B cell (primary cell): ENCODE measurements around the gene THEM5. TPM values are rescaled to one million over a fixed set of nuclear protein-coding genes. Genes with fewer than 3 reads are reported as not detected.

Experiments used
- ATAC-seq: fragments of 200-7000 bp; cut with Tn5 transposase; one replicate; pipeline ENCODE4 v1.10.0; 2021; ENCODE audit warnings: low read depth, mild to moderate bottlenecking, moderate number of reproducible peaks, moderate library complexity
- CTCF ChIA-PET: fragments of 350-600 bp; sonication (Branson Sonifier 250); formaldehyde crosslinking; loops from one replicate; lab custom pipeline; 2021; ENCODE audit warnings: antibody characterized with exemption, inconsistent platforms; lab: Charles Lee
- POLR2A ChIA-PET: fragments of 350-600 bp; sonication (Branson Sonifier 250); formaldehyde crosslinking; loops from one replicate; lab custom pipeline; 2021; ENCODE audit warnings: antibody characterized with exemption; lab: Charles Lee
- DNase-seq: peaks from one replicate; pipeline ENCODE4 v3.0.0; 2013
- H2AFZ ChIP-seq: 2 replicates; pipeline ENCODE4 v1.6.1; 2012; ENCODE audit warnings: mild to moderate bottlenecking, low read depth, low read length; ENCODE audit not compliant: insufficient read depth, poor library complexity, severe bottlenecking
- H3K27ac ChIP-seq, 2 donors: 1 replicate in 1 of 2; 2 replicates in 1 of 2; pipeline ENCODE4 v1.5.1; 2012 to 2013; ENCODE audit warnings: low read length in 2 of 2, mild to moderate bottlenecking in 2 of 2, moderate library complexity in 1 of 2
- H3K27me3 ChIP-seq, 4 experiments: fragments of 200-600 bp in 1 of 4; sonication (generic) in 1 of 4; replicated peaks in 1 of 4; 1 replicate in 2 of 4; 2 replicates in 2 of 4; pipeline versions ENCODE4 v1.6.1 to v1.7.0; 2013 to 2016; ENCODE audit warnings: low read length in 3 of 4, mild to moderate bottlenecking in 2 of 4, mixed read lengths in 1 of 4, moderate library complexity in 1 of 4; ENCODE audit not compliant: insufficient read depth in 4 of 4, control insufficient read depth in 3 of 4; ENCODE audit errors: control extremely low read depth in 1 of 4
- H3K36me3 ChIP-seq, 2 experiments: replicated peaks in 1 of 2; 1 replicate in 1 of 2; 2 replicates in 1 of 2; pipeline versions ENCODE4 v1.6.1 to v1.7.1; 2013; ENCODE audit warnings: low read length in 1 of 2; ENCODE audit not compliant: insufficient read depth in 2 of 2, control insufficient read depth in 1 of 2; ENCODE audit errors: control extremely low read depth in 1 of 2, extremely low read depth in 1 of 2
- H3K4me1 ChIP-seq, 2 donors: fragments of 200-600 bp in 1 of 2; sonication (generic) in 1 of 2; 1 replicate in 1 of 2; 2 replicates in 1 of 2; pipeline versions ENCODE4 v1.5.1 to v1.6.1; 2013 to 2017; ENCODE audit warnings: low read length in 2 of 2; ENCODE audit not compliant: control insufficient read depth in 2 of 2, insufficient read depth in 2 of 2
- H3K4me2 ChIP-seq: replicated peaks from 2 replicates; pipeline ENCODE3; 2012; ENCODE audit warnings: mild to moderate bottlenecking, low read depth, low read length; ENCODE audit not compliant: poor library complexity, severe bottlenecking
- H3K4me3 ChIP-seq, 5 experiments: fragments of 200-600 bp in 1 of 5; sonication (generic) in 1 of 5; 1 replicate in 3 of 5; 2 replicates in 2 of 5; pipeline versions ENCODE4 v1.5.1 to v1.7.0; 2011 to 2016; ENCODE audit warnings: low read length in 4 of 5, mild to moderate bottlenecking in 4 of 5, low read depth in 2 of 5, control low read depth in 1 of 5, moderate library complexity in 1 of 5; ENCODE audit not compliant: insufficient read depth in 1 of 5; ENCODE audit errors: control extremely low read depth in 1 of 5, extremely low read depth in 1 of 5
- H3K79me2 ChIP-seq: fragments of 200-600 bp; sonication (generic); one replicate; pipeline ENCODE4 v1.6.0; 2016; ENCODE audit warnings: low read length; ENCODE audit not compliant: control insufficient read depth, insufficient read depth
- H3K9ac ChIP-seq: fragments of 200-600 bp; sonication (generic); 2 replicates; pipeline ENCODE4 v1.6.1; 2017; ENCODE audit warnings: mild to moderate bottlenecking, low read length, moderate library complexity
- H3K9me3 ChIP-seq, 3 donors: one replicate each; pipeline versions ENCODE4 v1.6.1 to v1.7.1; 2013; ENCODE audit warnings: low read length in 2 of 3; ENCODE audit not compliant: control insufficient read depth in 2 of 3, insufficient read depth in 1 of 3; ENCODE audit errors: control extremely low read depth in 1 of 3
- H4K20me1 ChIP-seq: 2 replicates; pipeline ENCODE4 v1.6.0; 2012; ENCODE audit warnings: mild to moderate bottlenecking, low read length; ENCODE audit not compliant: insufficient read depth, control insufficient read depth, poor library complexity, severe bottlenecking
- H3K27ac Mint-ChIP-seq: one replicate; pipeline ENCODE4 v1.8.0; 2021; ENCODE audit warnings: mixed read lengths
- H3K27me3 Mint-ChIP-seq: one replicate; pipeline ENCODE4 v1.8.0; 2021; ENCODE audit warnings: mixed read lengths
- H3K4me1 Mint-ChIP-seq: one replicate; pipeline ENCODE4 v1.8.0; 2021; ENCODE audit warnings: mixed read lengths
- H3K4me3 Mint-ChIP-seq: one replicate; pipeline ENCODE4 v1.8.0; 2021; ENCODE audit warnings: mixed read lengths
- H3K9me3 Mint-ChIP-seq: one replicate; pipeline ENCODE4 v1.8.0; 2022; ENCODE audit warnings: mixed read lengths; ENCODE audit not compliant: insufficient read depth
- EZH2 ChIP-seq: IDR thresholded peaks from 2 replicates; pipeline ENCODE4 v1.6.1; 2012; ENCODE audit warnings: borderline replicate concordance, low read depth, mild to moderate bottlenecking, moderate library complexity, low read length; ENCODE audit not compliant: insufficient read depth, poor library complexity, severe bottlenecking
- WGBS: methylation state at CpG from one replicate; pipeline ENCODE4 v1.1.5; 2013; ENCODE audit warnings: missing lambda C conversion rate; ENCODE audit not compliant: insufficient coverage; 5-methylcytosine and 5-hydroxymethylcytosine counted together
- intact Hi-C: fragments of 100-400 bp; cut with micrococcal nuclease; formaldehyde crosslinking; loops from one replicate; pipeline ENCODE4 v1.10.0; 2022
- polyA plus RNA-seq: library from polyadenylated mRNA; depleted of rRNA; stranded (reverse); fragments of >200 nt; gene quantifications from 2 replicates; pipeline ENCODE4 v1.2.3, GENCODE V29; 2012
- total RNA-seq, 2 donors: library from RNA; stranded (reverse); fragments of 120-200 nt in 1 of 2; gene quantifications; 1 replicate in 1 of 2; 2 replicates in 1 of 2; pipeline versions ENCODE4 v1.2.3 to v1.2.4, GENCODE V29; 2013 to 2022
- TF ChIP-seq, protein P1 (sequence below): fragments of 200-600 bp; IDR thresholded peaks from one replicate; pipeline ENCODE4 v1.8.0; 2022; ENCODE audit warnings: antibody characterized with exemption, mild to moderate bottlenecking

THEM5 gene
- total and polyA plus RNA-seq, 2 donors (not counting 1 experiment from before 2014, with no cell fraction given) = not detected

DNA sequence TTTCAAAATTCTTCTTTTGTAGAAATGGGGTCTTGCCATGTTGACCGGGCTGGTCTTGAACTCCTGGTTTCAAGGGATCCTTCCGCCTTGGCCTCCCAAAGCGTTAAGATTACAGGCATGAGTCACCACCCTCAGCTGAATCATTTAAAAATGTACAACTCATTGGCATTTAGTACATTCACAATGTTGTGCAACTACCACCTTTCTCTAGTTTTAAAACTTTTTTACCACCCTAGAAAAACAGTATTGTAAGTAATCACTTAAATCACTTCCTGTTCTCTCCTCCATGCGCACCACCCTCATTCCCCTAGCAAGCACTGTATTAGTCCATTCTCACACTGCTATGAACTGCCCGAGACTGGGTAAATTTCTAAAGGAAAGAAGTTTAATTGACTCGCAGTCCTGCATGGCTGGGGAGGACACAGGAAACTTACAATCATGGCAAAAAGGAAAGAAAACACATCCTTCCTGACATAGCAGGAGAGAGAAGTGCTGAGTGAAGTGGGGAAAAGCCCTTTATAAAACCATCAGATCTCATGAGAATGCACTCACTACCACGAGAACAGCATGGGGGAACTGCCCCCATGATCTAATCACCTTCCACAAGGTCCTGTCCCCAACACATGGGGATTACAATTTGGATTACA is 14.4 kb upstream of the THEM5 start:
- Mint-ChIP-seq H3K4me1 (no peaks in the 10 kb centered on the region), H3K27ac (no peak overlapping the region)

DNA sequence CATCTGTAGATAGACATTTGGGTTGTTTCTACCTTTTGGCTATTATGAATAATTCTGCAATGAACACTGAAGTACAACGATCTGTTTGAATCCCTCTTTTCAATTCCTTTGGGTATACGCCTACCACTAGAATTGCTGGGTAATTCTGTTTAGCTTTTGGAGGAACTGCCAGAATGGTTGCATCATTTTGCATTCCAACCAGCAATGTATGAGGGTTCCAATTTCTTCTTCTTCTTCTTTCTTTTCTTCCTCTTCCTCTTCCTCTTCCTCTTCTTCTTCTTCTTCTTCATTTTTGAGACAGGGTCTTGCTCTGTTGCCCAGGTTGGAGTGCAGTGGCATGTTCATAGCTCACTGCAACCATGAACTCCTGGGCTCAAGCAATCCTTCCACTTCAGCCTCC is 13.8 kb upstream of the THEM5 start:
- peaks cover 19% of the 10 kb centered on the region for H3K27me3 Mint-ChIP-seq
- Histone ChIP-seq H3K79me2 (no peaks in the 10 kb centered on the region), H2AFZ (no peak overlapping the region), H3K9ac (no peak overlapping the region), H4K20me1 (no peaks in the 10 kb centered on the region), H3K27me3 (no peaks in the 10 kb centered on the region), H3K4me2 (no peak overlapping the region), H3K4me1 (no peaks in the 10 kb centered on the region), H3K36me3 (no peaks in the 10 kb centered on the region), H3K9me3 (no peaks in the 10 kb centered on the region), H3K27ac (no peak overlapping the region), H3K4me3 (no peak overlapping the region)
- POLR2A ChIA-PET = no interaction called here
- no peaks in the 10 kb centered on the region for H3K4me1 Mint-ChIP-seq
- TF ChIP-seq, protein P1, sequence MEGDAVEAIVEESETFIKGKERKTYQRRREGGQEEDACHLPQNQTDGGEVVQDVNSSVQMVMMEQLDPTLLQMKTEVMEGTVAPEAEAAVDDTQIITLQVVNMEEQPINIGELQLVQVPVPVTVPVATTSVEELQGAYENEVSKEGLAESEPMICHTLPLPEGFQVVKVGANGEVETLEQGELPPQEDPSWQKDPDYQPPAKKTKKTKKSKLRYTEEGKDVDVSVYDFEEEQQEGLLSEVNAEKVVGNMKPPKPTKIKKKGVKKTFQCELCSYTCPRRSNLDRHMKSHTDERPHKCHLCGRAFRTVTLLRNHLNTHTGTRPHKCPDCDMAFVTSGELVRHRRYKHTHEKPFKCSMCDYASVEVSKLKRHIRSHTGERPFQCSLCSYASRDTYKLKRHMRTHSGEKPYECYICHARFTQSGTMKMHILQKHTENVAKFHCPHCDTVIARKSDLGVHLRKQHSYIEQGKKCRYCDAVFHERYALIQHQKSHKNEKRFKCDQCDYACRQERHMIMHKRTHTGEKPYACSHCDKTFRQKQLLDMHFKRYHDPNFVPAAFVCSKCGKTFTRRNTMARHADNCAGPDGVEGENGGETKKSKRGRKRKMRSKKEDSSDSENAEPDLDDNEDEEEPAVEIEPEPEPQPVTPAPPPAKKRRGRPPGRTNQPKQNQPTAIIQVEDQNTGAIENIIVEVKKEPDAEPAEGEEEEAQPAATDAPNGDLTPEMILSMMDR = no peak
- TF ChIP-seq EZH2 = no peak
- no CpG with 5 or more reads among the region's 2 CpGs for WGBS
- DNase-seq (no peak), ATAC-seq (no peak)
- H3K9me3 Mint-ChIP-seq = no peaks in the 10 kb centered on the region
- CTCF ChIA-PET = no interaction called here
- no peak overlapping the region for H3K4me3 Mint-ChIP-seq
- intact Hi-C loops = no loop called here
- H3K27ac Mint-ChIP-seq = no peak overlapping the region

More for the DNA sequence above, 14.4 kb upstream of the THEM5 start:
- DNase-seq (no peak), ATAC-seq (no peak)
- H3K79me2 ChIP-seq = no peaks in the 10 kb centered on the region
- Mint-ChIP-seq H3K9me3 (no peaks in the 10 kb centered on the region), H3K4me3 (no peak overlapping the region), H3K27me3 (peaks cover 16% of the 10 kb centered on the region)
- CTCF ChIA-PET = interaction anchor here (0.5 kb wide), 1 partner anchor 133 kb away, joined by 3 read pairs; no protein-coding TSS in a partner anchor
- 100% methylated on average over 3 of the region's 7 CpGs for WGBS
- no peaks in the 10 kb centered on the region for H3K9me3 ChIP-seq
- H3K27me3 ChIP-seq = no peaks in the 10 kb centered on the region
- H3K36me3 ChIP-seq = no peaks in the 10 kb centered on the region
- no peaks in the 10 kb centered on the region for H4K20me1 ChIP-seq
- no peak overlapping the region for H3K9ac ChIP-seq
- H3K4me1 ChIP-seq = no peaks in the 10 kb centered on the region
- POLR2A ChIA-PET = no interaction called here
- no peak overlapping the region for H3K27ac ChIP-seq
- no peak overlapping the region for H3K4me2 ChIP-seq
- H2AFZ ChIP-seq = no peak overlapping the region
- intact Hi-C loops = no loop called here
- no peak overlapping the region for H3K4me3 ChIP-seq
- TF ChIP-seq, protein P1 = no peak
- no peak for TF ChIP-seq EZH2
